Motor neuron (in vitro differentiated cells): Measurements from ENCODE around the gene ALDH1A3. TPM values are rescaled to one million over a fixed set of nuclear protein-coding genes. Genes with fewer than 3 reads are reported as not detected.
"Not testable (repeated sequence)": the region's sequence is repeated elsewhere in the genome, so short reads cannot be mapped to it uniquely, and the experiment has no call there.

ENCODE experiments used
- ATAC-seq, 8 experiments: fragments of 200-7000 bp; cut with Tn5 transposase; replicated peaks in 6 of 8; 2 replicates each; pipeline ENCODE4 v1.8.0; 2021; ENCODE audit warnings: mild to moderate bottlenecking in 8 of 8, moderate library complexity in 8 of 8
- H3K27ac ChIP-seq, 2 donors: fragments of 250-450 bp; sonication (Bioruptor Pico); 2 replicates each; pipeline ENCODE4 v1.9.0; 2021; ENCODE audit warnings: antibody characterized with exemption in 2 of 2, mild to moderate bottlenecking in 2 of 2, moderate library complexity in 1 of 2
- H3K4me1 ChIP-seq, 2 donors: fragments of 250-450 bp; sonication (Bioruptor Pico); replicated peaks in 1 of 2; 2 replicates each; pipeline ENCODE4 v1.6.1; 2021; ENCODE audit warnings: antibody characterized with exemption in 2 of 2, mild to moderate bottlenecking in 2 of 2, moderate library complexity in 1 of 2
- H3K4me3 ChIP-seq, 5 donors: fragments of 250-450 bp; sonication (Bioruptor Pico); 2 replicates each; pipeline ENCODE4 v1.9.0; 2021; ENCODE audit warnings: antibody characterized with exemption in 5 of 5, mild to moderate bottlenecking in 5 of 5, moderate library complexity in 4 of 5
- WGBS, 10 experiments: fragments of 450-650 bp; shearing (Covaris generic); methylation state at CpG; one replicate each; pipeline ENCODE4 v1.0.0; 2022; 5-methylcytosine and 5-hydroxymethylcytosine counted together
- in situ Hi-C, 9 experiments: fragments of 400-800 bp; cut with MboI; loops; one replicate each; pipeline ENCODE4 v1.15.0; 2021; ENCODE audit warnings: low sequenced_read_pairs in 9 of 9, low pct_unique_long_range_greater_than_20kb in 2 of 9; ENCODE audit not compliant: unreplicated experiment in 9 of 9
- total RNA-seq, 8 experiments: library from RNA; unstranded; fragments of 300-600 nt; gene quantifications; 2 replicates each; pipeline versions ENCODE4 v1.2.3 to v1.2.4, GENCODE V29; 2022

ALDH1A3 gene
- total RNA-seq, 8 experiments from 2014 or later, result 0.14 to 54.3 (median 2.1) TPM; not detected in 2

DNA sequence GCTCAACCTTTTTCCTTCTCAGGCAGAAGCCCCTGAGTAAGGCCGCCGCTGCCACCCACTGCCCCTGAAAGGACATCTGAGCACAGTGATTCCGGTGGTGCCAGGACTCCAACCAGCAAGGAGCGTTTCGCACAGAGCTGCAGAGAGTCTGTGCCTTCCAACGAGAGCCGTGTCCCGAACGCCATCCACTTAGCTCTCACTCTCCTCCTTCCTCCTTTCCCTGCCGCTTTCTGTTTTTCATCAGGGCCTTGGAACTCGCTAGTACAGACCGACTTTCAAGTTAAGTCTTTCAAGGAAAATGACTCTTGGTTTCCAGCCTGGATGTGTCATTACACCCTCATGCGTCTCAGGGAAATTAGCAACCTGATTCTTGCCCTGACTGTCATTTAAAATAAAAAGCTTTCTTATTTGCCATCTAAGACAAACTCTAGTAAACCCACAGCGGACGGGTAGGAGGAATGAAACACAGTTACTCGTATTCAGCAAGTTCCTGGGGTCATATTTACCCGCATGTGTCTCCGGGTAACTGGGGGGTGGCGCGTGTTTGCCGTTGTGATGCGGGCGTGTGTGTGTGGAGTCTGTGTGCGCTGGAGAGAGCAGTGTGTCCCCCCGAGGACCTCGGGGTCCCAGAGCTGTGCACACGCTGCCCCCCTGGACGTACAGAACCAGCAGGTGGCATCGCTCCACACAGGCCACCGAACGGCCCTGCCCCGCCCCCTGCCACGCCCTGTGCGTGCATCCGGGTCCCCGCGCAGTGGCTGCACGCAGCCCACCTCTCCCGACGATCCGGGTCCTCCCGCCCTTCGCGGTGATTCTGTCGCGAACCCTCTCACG is 30.4 kb upstream of the ALDH1A3 start:
- WGBS, 10 experiments, result 0 to 74% (median 54%) methylated on average over 2 to 13 of the region's 47 CpGs; no CpG with 5 or more reads in 2 of the 10 experiments
- in situ Hi-C loops, result no loop called here
- Histone ChIP-seq H3K4me3 (peak overlapping the region in 3 of 5 donors; percentile 12 to 35 (median 20)), H3K4me1 (no peaks in the 10 kb centered on the region), H3K27ac (no peak overlapping the region)
- peak in 5 of 8 experiments; percentile 60 to 97 (median 90) for ATAC-seq

- H3K27ac ChIP-seq, result no peak overlapping the region
- in situ Hi-C loops, result no loop called here
- 0% methylated on average over 1 to 6 of the region's 22 CpGs; no CpG with 5 or more reads in 8 of the 10 experiments for WGBS, 10 experiments
- no peaks in the 10 kb centered on the region for H3K4me1 ChIP-seq
- ATAC-seq, result no peak
- H3K4me3 ChIP-seq, result peak overlapping the region in 3 of 5 donors; percentile 12 to 35 (median 20)
These were observed 29.8 kb upstream of the ALDH1A3 start for GRCh38 chr15:100849855-100850218.

- not testable (repeated sequence) for H3K4me3 ChIP-seq
These were observed 28.1 kb upstream of the ALDH1A3 start for GRCh38 chr15:100851428-100852015.

DNA sequence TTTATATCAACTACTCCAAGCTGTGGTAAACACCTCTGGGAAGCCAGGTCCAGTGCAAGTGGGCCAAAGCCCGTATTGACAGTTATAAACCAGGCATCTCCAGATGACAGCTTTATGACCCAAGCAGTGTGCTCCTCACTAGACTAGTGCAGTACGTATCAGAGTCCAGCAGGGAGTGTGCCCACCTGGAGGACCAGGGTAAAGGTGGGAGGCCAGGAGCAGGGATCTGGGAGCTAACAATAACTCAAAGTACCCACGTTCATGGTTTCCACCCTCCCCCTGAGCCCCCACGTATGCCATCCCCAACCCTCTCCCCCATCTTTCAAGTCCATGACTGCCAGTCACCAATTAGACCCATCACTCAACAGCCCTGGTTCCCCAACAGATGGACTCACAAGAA is 27.0 kb upstream of the ALDH1A3 start:
- Histone ChIP-seq H3K27ac (no peak overlapping the region), H3K4me1 (no peaks in the 10 kb centered on the region), H3K4me3 (no peak overlapping the region)
- WGBS, 10 experiments, result 80 to 100% (median 100%) methylated on average over 1 of the region's 4 CpGs; no CpG with 5 or more reads in 7 of the 10 experiments
- in situ Hi-C loops, result no loop called here
- ATAC-seq, result no peak

More at GRCh38 chr15:100851428-100852015, 28.1 kb upstream of the ALDH1A3 start:
- H3K4me1 ChIP-seq, in situ Hi-C loops, ATAC-seq, H3K27ac ChIP-seq: not testable (repeated sequence)
- WGBS, 10 experiments, result 73 to 100% (median 93%) methylated on average over 2 to 7 of the region's 12 CpGs; no CpG with 5 or more reads in 1 of the 10 experiments

DNA sequence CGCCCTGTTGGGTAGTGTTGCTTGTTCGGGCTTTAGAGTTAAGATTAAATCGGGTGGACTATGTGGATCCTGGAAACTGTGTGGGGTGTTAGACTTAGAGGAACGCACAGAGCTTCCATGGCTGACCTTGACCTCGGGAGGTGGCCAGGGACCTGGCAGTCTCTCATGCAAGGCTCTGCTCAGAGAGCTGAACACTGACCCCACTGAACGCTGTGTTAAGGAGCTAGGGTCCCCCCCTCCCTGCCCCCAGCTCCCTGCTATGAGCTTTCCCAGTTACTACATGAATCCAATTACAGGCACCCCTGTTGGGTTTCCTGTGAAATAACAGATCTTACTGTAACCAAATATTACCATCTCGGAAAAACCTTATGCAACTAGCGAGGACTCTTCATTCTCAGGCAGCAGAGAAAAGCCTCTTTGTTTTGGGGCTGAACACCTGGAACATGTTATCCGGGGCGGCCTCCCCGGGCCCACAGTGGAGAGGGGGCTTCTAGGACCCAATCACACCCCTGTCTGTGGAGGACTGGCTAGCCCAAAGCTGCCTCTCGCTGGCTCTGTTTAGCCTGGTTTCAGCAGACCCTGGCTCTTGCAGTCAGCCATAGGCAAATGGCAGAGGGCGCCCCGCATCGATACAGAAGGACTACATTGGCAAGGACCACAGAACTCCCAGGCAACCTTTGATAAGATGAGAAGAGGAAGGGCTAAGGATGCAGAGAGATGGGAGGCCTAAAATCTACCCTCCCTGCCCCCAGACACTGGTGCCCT is 25.8 kb upstream of the ALDH1A3 start:
- H3K27ac ChIP-seq, result no peak overlapping the region
- WGBS, 10 experiments, result 44 to 100% (median 80%) methylated on average over 1 to 8 of the region's 15 CpGs; no CpG with 5 or more reads in 2 of the 10 experiments
- no peaks in the 10 kb centered on the region for H3K4me1 ChIP-seq
- in situ Hi-C loops, result no loop called here
- ATAC-seq, result no peak
- H3K4me3 ChIP-seq, result no peak overlapping the region

GRCh38 chr15:100856867-100857266 is 22.8 kb upstream of the ALDH1A3 start:
- in situ Hi-C loops, result no loop called here
- no peaks in the 10 kb centered on the region for H3K4me1 ChIP-seq
- H3K4me3 ChIP-seq, result no peak overlapping the region
- ATAC-seq, result no peak
- 15 to 78% (median 37%) methylated on average over 1 to 5 of the region's 5 CpGs; no CpG with 5 or more reads in 1 of the 10 experiments for WGBS, 10 experiments
- no peak overlapping the region for H3K27ac ChIP-seq

GRCh38 chr15:100858294-100858693 is 21.3 kb upstream of the ALDH1A3 start:
- WGBS, 10 experiments, result 0 to 83% (median 50%) methylated on average over 1 of the region's 2 CpGs; no CpG with 5 or more reads in 7 of the 10 experiments
- no peak overlapping the region for H3K27ac ChIP-seq
- no peaks in the 10 kb centered on the region for H3K4me1 ChIP-seq
- H3K4me3 ChIP-seq, result no peak overlapping the region
- ATAC-seq, result no peak
- in situ Hi-C loops, result no loop called here

- H3K27ac ChIP-seq, result no peak overlapping the region
- WGBS, 10 experiments, result 60 to 87% (median 76%) methylated on average over 1 to 10 of the region's 11 CpGs; no CpG with 5 or more reads in 1 of the 10 experiments
- no peak overlapping the region for H3K4me3 ChIP-seq
- no peaks in the 10 kb centered on the region for H3K4me1 ChIP-seq
- no peak for ATAC-seq
- in situ Hi-C loops, result no loop called here
These were observed 19.4 kb upstream of the ALDH1A3 start for GRCh38 chr15:100859970-100860828.

DNA sequence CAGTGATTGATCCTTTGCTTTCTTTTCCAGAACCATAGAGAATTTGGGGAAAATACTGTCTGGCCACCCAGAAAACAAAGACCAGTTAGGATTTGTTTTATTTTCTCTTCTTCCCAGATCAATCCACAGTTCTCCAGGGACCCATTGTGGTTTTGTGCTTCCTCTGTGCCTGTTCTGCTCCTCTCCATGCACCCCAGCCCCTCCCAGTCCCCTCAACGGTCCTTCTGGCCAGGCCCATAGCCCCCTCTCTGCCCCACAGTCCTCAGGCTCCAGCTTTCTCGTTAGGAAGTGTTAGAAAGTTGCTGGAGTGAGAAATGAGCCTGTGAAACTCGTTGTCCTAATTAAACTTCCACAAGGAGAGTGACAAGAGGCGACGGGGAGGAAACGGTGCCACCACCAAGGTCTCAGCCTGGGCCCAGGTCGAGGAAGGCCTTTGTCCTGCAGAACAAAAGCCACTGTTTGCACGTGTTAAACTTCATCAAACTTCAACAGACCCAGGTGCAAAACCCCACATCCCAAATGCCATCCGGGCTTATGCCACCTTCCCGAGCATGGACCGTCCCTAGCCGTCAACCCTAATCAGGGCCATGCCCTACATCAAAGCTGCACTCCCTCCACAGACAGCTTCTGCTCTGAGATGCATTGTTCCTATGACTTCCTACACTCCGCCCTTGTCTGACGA is 18.7 kb upstream of the ALDH1A3 start:
- in situ Hi-C loops, result no loop called here
- Histone ChIP-seq H3K4me1 (no peaks in the 10 kb centered on the region), H3K27ac (no peak overlapping the region), H3K4me3 (no peak overlapping the region)
- no peak for ATAC-seq
- WGBS, 10 experiments, result 30 to 75% (median 60%) methylated on average over 1 to 7 of the region's 14 CpGs; no CpG with 5 or more reads in 3 of the 10 experiments

GRCh38 chr15:100861511-100861991 is 18.1 kb upstream of the ALDH1A3 start:
- 74 to 100% (median 86%) methylated on average over 1 to 11 of the region's 16 CpGs; no CpG with 5 or more reads in 2 of the 10 experiments for WGBS, 10 experiments
- no peak overlapping the region for H3K27ac ChIP-seq
- no peak overlapping the region for H3K4me3 ChIP-seq
- H3K4me1 ChIP-seq, result no peaks in the 10 kb centered on the region
- in situ Hi-C loops, result no loop called here
- no peak for ATAC-seq

DNA sequence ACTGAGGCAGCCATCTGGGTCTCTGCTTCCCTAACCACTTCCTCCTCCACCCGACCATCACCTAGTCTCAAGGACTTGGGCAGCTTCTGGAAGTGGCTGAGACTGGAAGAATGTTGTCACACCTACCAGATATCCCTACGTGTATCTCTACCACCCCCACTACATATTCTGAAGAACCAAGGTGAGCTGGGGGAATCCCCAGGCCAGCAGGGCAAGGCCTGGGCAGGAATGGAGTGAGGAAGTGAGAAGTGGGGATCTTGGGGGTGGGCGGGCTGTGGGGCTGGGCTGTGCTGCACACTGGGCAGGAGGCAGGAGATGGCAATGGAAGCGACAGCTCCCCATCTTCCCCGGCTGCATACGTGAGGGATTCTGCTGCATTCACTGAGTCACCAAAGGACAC is 17.5 kb upstream of the ALDH1A3 start:
- no peak for ATAC-seq
- whole genome bisulfite sequencing, 10 experiments, result 60% methylated on average over 1 of the region's 6 CpGs; no CpG with 5 or more reads in 9 of the 10 experiments
- Histone ChIP-seq H3K4me3 (no peak overlapping the region), H3K27ac (no peak overlapping the region), H3K4me1 (no peaks in the 10 kb centered on the region)
- in situ Hi-C loops, result no loop called here
